Ovary (tissue), 3 donors: ENCODE data around the gene PHOSPHO2.

Experiments
- CTCF ChIP-seq, 3 donors: fragments of 450-650 bp in 2 of 3; fragments of 200-600 bp in 1 of 3; IDR thresholded peaks; one replicate each; pipeline versions ENCODE4 v1.5.1 to v1.8.0; 2016 to 2022; ENCODE audit warnings: antibody characterized with exemption in 3 of 3, mild to moderate bottlenecking in 1 of 3
- POLR2A ChIP-seq: fragments of 450-650 bp; IDR thresholded peaks from one replicate; pipeline ENCODE4 v1.6.1; 2017; ENCODE audit warnings: antibody characterized with exemption, mild to moderate bottlenecking, moderate library complexity
- donor health status: DM: no; HTN: no; CAD: no.

DNA sequence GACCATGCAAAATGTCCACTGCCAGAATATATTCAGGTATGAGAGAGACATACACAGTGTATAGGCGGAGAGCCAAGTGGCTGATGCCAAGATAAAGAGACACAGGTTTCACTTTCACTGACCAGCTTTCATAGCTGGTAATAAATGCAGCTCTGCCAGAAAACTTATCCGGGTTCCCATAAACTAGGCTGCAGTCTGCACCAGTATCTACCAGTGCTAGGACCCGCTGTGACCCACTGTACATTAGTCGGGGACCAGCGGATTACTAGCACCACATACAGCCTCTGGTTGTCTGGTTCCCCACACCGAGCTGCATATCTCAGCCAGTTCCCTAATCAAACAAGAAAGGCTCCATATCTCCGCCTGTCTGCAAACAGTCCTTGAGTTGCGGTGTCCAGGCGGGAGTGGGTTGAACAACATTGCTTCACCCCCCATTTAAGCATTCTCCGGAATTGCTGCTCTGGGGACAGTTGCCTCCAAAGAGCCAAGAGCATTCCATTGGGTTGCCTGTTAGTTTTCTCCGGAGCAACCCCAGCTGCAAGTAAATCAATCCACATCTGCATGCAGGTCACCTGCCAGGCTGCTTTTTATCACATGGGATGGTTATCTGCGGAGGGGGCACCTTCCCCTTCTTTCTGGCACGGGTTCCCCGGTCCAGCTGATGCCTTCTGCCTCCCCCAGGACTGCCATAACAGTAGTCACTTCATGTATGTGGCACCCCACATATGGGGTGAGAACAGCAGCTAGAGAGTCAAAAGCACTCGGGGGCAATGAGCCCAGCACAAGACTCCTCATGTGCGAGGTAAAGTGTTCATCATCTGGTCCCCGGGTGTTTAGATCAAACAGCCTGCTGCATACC lies 21.3 kb downstream of the PHOSPHO2 start:
- TF ChIP-seq CTCF (IDR thresholded peaks at IDR 0.05) (no peak), POLR2A (no peak)
